ENCODE results near the gene TEC.
"Not testable (repeated sequence)": the region's sequence is repeated elsewhere in the genome, so short reads cannot be mapped to it uniquely, and the experiment has no call there.

Gene TEC

DNA sequence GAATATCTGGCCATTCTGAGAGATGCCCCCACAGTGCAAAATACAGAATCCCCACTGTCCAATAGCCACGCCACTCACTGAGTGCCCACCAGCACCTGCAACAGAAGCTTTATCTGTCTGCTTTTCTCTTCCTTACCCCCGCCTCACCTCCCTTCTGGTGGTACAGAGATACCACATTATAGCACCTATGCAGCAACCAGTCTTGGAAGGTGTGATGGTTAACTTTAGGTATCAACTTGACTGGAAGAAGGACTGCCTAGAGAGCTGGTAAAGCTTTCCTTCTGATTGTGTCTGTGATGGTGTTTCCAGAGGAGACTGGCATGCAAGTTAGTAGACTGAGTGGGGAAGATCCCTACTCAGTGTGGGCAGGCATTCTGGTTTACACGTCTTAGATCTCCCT lies 73.8 kb downstream of the TEC start:
- no peak for DNase-seq (ENCODE audit: low read depth)

DNA sequence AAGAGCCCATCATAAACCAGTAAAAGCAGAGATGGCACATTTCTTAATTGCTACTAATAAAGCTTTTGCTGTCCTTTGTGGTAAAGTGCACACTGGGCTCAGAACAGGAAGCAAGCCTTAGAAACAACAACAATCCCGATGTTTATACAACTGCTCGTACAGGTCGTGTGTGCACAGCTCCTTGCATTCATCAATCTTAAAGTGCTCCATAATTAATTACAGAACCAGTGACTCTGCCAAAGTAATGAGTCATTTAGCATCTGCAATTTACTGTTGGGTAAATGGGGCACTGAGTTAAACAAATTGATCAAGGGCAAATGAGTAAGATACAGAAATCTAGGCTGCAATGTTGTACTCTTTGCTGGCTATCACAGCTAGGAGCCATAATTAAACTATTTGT lies 74.3 kb downstream of the TEC start:
- no peak for DNase-seq (ENCODE audit: low read depth)

DNA sequence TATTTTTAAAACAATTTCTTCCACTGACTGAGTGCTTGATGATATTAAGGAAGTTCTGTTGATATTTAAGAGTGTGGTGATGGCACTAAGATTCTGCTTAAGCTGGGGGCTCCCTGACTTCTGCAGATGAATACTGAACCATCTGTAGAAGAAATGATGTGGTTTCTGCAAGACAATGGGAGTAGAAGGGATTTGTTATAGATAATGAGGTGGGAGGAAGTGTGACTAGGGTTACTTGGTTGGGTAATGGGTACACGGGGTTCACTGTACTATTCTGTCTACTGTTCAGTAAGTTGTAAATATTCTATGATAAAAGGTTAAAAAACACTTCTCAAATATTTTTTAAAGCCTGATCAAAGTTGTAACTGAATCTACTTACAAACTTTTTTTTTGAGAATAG lies 74.7 kb downstream of the TEC start:
- DNase-seq (ENCODE audit: low read depth), result no peak

DNA sequence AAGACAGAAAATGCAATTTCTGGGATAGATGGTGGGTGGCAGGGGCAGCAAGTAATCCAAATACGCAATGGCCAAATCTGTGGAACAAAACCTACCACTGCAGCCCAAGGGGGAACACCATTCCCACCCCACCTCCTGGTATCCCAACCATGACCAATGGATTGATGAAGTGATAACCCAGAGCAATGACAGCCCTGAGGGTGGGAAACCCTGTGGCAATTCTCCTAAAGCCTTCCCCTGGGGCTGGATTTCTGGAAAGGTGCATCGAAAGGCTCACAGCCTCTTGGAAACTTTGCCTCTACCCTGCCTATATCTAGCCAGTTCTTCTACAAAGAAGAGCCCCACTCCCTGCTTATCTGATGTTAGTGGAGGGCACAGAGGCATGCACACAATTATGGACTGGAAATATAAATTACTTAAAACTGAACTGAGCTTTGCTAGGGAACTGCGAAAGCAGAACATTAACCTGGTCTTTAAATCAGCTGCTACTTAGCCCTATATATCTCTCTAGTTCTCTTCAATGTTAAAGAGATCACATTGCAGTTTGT lies 75.6 kb downstream of the TEC start:
- DNase-seq (ENCODE audit: low read depth), result no peak

DNA sequence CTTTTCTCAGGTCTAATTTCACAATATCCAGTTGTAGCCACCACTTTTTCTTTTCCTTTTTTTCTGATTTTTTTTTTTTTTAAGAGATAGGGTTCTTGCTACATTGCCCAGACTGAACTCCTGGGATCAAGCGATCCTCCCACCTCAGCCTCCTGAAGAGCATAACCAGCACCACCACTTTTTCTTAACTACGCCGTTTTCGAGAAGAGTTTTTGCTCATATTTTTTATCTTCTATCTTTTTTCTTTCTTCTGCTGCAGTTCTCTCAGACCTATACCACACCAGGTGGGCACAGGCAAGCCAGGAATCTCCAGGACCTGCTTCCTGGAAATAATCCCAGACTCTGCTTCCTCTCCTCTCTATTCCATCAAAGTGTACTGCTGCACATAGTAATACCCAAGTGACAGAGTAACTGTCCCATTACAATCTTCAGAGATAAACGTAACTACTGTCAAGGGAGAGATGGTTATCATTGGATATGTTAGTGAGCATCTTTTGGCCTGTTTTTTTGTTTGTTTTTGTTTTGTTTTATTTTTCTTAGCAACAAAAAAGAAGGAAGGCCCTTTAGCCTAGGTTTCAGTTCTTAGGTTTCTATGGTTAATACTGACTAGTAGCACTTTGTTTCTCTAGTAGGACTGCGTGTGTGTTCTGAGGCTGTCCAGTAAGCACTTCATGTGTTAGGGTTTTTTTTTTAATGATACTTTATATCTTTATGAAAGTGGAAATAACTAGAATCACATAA lies 76.4 kb downstream of the TEC start:
- DNase-seq (ENCODE audit: low read depth), result no peak

DNA sequence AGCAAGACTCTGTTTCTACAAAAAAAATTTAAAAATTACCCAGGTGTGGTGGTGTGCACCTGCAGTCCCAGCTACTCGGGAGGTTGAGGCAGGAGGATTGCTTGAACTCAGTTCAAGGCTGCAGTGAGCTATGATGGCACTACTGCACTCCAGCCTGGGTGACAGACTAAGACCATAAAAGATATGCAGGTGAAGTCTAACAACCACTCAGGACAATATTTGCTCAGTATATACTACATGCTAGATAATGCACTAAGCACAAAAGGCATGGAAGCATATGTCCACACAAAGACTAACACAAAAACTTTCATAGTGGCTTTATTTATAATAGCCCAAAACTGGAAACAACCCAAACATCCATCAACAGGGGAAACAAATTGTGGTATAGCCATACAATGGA lies 77.9 kb downstream of the TEC start:
- no peak for DNase-seq (ENCODE audit: low read depth)

DNA sequence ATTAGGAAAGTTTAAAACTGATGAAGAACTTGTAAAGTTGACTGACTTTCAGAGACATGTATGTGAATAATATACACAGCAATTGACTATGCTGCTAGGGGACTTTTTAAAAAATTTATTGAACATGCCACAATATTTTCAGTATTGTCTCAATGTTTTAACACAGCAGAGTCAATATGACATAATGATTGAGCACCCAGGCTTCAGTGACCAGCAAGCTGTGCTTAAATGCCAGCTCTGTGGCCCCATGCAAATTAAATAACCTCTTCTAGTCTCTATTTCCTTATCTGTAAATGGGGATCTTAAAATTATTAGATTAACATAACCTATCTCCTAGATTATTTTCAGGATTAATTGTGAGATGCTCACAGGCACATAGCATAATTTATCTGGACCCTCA lies 78.8 kb downstream of the TEC start:
- no peak for DNase-seq (ENCODE audit: low read depth)

DNA sequence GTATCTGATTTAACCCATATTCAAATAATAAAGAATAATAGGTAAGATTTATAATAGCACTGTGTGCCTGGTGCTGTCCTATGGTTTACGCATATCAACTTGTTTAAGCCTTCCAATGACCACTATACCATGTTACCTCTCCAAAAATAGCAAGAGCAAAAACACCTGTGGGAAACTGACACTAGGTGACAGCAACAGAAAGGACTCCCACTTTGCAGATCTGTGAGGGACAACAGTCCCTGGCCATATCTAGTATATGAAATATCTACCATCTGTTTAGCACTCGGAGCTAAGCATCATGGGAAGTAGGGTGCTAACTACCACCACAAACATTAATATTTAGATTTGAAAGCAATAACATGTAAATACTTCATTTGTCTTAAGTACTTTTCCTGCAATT lies 79.9 kb downstream of the TEC start:
- no peak for DNase-seq (ENCODE audit: low read depth)

DNA sequence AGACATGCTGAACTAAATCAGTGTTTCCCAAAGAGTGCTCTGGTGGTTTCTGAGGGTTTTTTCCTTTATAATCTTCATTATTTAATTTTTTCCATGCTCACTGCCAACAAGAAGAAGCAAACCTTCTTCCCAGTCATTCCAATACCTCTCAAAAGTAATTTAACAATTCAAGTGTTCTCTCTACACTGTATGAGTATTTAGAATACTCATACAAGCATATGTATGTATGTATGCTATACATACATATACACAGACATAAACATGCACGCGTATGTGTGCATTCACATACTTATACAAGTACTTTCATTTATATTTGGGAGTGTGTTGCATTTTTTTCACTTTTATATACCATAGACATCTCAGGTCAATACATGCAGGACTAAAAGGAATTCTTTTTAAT lies 81.2 kb downstream of the TEC start:
- DNase-seq (ENCODE audit: low read depth), result no peak

DNA sequence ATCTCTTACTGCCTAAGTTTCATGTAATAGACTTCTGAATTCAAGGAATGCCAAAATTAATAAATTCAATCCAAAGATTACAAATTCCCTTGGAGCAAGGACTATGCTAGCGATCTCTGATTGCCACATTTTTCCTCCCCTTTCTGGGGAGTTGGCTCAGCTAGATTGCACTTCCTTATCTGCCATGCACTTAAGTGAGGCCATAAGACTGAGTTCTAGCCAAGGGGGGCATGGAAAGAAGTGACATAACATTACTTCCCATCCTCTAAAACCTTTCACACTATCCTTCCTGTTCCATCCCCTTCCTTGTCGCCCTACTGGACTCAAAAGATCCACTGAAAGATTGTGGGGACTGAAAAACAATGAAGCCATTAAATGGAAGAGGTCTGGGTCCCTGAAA lies 81.8 kb downstream of the TEC start:
- no peak for DNase-seq (ENCODE audit: low read depth)

DNA sequence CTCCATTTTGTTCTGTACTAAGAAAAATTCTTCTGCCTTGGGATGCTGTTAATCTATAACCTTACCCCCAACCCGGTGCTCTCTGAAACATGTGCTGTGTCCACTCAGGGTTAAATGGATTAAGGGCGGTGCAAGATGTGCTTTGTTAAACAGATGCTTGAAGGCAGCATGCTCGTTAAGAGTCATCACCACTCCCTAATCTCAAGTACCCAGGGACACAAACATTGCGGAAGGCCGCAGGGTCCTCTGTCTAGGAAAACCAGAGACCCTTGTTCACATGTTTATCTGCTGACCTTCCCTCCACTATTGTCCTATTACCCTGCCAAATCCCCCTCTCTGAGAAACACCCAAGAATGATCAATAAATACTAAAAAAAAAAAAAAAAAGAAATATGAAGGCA lies 82.6 kb downstream of the TEC start:
- DNase-seq (ENCODE audit: low read depth), result not testable (repeated sequence)

DNA sequence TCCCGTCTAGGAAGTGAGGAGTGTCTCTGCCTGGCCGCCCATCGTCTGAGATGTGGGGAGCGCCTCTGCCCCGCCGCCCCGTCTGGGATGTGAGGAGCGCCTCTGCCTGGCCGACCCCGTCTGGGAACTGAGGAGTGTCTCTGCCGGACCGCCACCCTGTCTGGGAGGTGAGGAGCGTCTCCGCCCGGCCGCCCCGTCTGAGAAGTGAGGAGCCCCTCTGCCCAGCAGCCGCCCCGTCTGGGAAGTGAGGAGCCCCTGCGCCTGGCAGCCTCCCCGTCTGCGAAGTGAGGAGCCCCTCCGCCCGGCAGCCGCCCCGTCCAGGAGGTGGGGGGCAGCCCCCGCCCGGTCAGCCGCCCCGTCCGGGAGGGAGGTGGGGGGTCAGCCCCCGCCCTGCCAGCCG lies 83.2 kb downstream of the TEC start:
- DNase-seq (ENCODE audit: low read depth), result not testable (repeated sequence)

DNA sequence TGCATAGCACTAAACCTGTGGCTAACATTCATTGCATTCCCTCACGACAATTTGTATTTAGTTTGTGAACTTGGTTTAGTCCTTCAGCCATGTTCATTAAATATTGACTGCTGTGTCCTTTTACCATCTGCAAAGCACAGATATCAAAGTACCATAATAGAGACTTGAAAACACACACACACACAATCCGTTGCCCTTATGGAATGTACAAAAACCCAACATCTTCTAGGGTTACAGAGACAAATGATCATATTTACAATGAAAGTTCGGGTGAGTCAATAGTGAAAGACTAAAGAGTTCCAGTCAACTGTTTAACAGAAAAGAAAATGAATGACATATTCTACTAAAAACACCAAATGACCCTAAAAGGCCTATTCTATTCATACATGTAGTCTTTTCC lies 84.8 kb downstream of the TEC start:
- DNase-seq (ENCODE audit: low read depth), result no peak

DNA sequence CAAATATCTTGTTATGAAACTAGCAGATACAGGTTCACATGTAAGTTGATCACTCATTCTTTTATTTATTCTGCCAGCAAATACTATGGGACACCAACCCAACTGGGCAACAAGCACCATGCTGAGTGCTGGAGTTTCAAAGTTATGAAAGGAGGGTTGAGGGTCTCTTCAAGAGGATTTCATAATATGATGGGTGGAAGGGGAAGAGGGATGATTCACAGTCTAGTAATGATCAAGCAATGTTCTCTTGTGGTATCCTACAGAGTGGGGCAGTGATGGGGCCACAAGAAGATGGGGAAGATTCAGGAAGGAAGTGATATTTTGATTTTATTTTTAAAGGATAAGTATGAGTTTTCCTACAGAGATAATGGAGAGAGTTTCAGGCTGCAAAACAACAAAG lies 89.4 kb downstream of the TEC start:
- no peak for DNase-seq (ENCODE audit: low read depth)

DNA sequence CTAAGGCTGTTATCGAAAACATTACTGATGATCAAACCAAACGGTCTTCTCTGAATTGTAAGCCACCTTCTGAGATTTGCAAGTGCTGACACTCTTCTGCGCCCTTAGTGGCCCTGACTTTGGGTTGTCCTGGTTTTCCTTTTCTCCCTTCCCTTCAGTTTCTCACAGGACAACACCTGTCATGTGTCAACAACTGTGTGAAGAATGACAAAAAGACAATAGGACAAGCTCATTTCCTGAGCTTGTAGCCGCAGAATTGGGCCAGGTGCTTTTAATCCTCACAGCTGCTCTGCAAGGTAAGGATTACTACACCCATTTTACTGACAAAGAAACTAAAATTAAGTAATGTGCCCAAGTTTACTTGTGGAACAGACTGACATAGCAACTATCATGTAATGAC lies 90.7 kb downstream of the TEC start:
- no peak for DNase-seq (ENCODE audit: low read depth)

DNA sequence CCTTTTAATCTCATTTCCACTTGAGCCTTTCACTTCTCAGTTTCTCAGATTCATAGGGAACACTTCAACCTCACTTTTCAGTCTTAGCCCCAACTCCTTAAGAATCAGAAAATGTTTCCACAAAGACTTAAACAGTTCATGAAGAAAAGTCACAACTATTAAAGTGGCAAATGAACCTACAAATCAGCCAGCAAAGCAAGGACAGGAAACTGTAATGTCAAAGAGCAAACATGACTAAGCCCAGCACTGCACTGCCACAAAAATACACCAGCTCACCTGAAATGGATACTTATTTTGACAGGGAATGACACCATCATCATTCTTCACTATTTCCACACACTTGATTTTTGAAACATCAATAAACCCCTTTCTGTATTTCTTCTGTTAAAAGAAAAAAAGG lies 93.8 kb downstream of the TEC start:
- no peak for DNase-seq (ENCODE audit: low read depth)

DNA sequence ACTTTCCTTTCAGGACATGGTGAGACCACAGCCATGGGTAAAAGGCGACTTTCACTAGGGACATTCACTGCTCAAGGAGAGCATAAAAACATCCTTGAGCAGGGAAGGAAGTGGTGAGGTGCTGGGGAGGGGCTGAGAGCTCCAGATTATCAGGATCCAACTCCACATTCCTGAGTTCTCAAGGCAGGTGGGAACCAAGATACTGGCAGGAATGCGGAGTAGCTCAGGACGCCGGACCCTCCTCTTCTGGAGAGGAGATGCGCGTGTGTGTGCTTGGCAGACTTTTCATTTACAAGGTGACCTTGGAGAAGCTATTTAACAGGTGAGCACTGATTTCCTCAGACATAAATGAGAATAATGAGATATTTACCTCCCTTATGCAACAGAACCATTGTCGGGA lies 94.3 kb downstream of the TEC start:
- no peak for DNase-seq (ENCODE audit: low read depth)

DNA sequence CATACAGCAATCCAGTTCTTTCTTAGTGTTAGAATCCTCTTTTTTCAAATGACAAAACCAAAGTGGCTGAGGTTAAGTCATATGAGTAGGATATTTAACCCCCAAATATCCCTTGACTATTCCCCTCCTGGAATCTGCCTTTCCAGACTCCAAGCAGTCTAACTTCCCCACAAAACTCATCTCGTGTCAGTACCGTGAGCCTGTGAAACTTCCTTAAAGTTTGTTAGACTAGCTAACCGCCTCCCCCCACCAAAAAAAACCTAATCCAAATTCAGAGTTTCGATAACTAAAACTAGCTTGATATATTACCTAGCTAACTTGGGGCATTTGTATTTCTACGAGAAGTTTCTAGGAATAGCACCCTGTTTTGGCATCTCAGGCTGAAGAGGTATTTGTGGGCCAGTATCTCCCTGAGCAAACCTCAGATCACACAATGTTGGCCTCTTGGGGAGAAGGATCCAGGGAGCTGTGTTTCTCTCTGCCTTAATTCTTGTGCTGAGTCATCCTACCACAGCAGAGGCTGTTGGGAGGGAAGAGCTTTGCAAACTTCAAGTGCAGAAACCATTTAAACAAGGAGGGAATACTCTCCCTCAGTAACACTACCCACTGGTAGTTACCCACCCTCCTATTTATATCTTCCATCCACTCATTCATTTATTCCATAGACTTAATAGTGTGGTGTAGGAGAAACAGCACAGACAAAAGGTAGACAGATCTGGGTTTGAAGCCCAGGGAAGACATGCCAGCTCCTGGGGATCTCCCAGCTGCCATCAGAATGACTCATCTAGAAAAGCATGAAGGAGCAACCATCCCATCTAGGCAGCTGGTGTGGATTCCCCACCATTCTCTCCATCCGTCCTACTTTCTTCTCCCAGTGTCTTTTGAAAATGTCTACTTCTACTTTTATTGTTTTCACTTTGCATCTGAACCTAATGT lies 96.3 kb downstream of the TEC start:
- peak; percentile 55 for DNase-seq (ENCODE audit: low read depth)

DNA sequence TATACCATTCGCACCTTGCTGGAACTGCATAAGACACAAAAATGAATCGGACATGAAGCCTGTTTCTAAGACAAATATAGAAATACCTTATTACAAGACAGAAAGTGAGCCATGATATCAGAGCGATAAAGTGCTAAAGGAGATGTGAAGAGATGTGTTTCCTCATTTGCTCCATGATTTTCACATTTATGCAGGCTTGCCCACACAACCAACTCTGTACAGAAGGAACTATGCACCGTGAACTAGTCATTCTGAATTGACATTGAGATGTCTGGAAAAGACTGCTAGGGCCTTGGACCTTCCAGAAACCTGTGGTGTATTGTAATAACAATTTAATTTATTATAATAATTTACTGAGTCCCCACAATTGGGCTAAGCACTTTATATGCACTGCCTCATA lies 97.0 kb downstream of the TEC start:
- DNase-seq (ENCODE audit: low read depth), result no peak

DNA sequence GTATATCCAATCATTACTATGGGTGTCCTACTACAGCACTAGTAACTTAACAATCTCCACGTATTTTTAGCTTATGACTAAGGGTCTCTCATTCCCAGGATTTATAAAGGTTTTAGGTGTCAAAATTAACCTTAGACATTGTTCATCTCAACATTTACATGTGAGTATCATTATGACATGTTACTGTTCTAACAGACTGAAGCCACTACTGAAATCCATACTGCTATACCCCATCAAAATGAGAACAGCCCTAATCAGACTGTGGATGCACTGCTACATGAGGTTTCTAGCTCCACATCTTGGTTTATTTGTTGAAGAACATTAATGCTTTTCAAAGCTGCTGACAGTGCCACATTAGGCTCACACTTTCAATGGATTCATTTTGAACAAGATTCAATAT lies 100.0 kb downstream of the TEC start:
- DNase-seq (ENCODE audit: low read depth), result no peak

DNA sequence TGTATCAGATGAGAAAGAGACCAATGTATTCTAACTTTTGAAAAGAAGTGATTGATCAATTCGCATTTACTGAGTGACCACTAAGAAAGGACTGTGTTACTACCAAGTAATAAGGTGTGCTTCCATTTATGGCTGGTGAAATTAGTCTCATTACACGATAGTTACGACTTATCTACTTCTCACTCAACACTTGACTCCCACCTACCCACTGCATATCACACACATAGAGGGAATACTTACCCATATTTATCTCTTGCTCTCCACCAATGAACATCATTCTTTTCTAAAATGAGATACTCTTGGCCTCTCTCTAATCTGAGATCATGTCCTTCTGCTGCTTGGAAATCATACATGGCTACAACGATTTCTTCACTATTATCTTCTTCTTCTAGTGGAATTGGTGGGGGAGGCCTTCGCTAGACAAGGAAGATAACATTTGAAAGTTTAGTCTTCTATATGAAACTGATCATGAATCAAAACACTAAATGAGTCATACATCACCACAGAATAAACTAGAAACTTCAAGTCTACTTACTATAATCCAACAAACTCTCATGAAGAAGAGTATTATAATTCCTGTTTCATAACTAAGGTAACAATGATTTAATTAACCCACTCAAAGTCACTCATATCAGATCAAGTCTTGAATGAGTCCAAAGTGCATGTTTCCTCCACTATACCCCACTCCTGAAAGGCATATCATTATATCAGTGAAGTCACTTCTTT lies 101.9 kb downstream of the TEC start:
- no peak for DNase-seq (ENCODE audit: low read depth)

DNA sequence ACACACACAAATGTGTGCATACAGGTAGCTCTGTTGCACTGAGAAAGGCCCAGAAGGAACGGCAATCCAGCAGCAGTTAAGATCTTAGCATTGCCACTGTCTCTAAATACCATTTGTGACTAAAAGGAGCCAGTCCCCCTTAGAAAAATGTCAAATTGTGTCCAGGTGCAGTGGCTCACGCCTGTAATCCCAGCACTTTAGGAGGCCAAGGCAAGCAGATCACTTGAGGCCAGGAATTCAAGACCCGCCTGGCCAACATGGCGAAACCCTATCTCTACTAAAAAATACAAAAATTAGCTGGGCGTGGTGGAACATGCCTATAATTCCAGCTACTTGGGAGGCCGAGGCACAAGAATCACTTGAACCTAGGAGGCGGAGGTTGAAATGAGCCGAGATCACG lies 105.1 kb downstream of the TEC start:
- not testable (repeated sequence) for DNase-seq (ENCODE audit: low read depth)

DNA sequence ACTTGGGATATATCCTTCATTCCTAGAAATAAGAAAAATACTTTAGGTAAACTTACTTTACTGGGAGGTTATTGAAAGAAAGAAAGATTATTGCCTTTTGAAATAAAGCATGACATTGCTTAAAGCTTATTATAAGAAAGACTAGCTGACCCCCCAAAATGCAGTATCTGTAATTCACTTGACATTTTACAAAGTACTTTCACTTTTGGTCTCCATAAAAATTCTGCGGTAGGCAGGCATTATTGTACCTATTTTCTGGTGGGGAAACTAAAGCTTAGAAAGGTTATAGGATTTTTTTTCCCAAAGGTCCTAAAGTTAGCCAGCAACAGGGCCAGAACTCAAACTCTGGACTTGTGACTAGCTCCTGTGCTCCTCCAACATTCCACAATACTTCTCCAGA lies 105.9 kb downstream of the TEC start:
- no peak for DNase-seq (ENCODE audit: low read depth)
